ENCODE results near the gene TDRD9. TPM values are rescaled to one million over a fixed set of nuclear protein-coding genes. Genes with fewer than 3 reads are reported as not detected.

TDRD9 gene
- total RNA-seq, 1 experiment from 2014 or later, result not detected

Other genes with a start within 250 kb of the TDRD9 start
- gene XRCC3, start 213.0 kb upstream of the TDRD9 start, total RNA-seq (2014; rRNA removed; shearing (Covaris generic)), result 58.0 and 67.0 TPM in 2 replicates
- gene ZFYVE21, start 212.6 kb upstream of the TDRD9 start, total RNA-seq (2014; rRNA removed; shearing (Covaris generic)), result 28.3 and 28.6 TPM in 2 replicates
- 8.1 and 10.5 TPM in 2 replicates for gene PPP1R13B, start 80.9 kb upstream of the TDRD9 start, total RNA-seq (2014; rRNA removed; shearing (Covaris generic))
- not detected in 2 replicates for gene RD3L, start 14.1 kb downstream of the TDRD9 start, total RNA-seq (2014; rRNA removed; shearing (Covaris generic))
- gene ASPG, start 157.2 kb downstream of the TDRD9 start, total RNA-seq (2014; rRNA removed; shearing (Covaris generic)), result 0.35 and 0.51 TPM in 2 replicates
- gene KIF26A, start 210.1 kb downstream of the TDRD9 start, total RNA-seq (2014; rRNA removed; shearing (Covaris generic)), result 68.2 and 72.1 TPM in 2 replicates

Measured in SJCRH30 (cell line).